ENCODE data around the gene ZCRB1.
"Not testable (repeated sequence)": the region's sequence is repeated elsewhere in the genome, so short reads cannot be mapped to it uniquely, and the experiment has no call there.

ZCRB1 gene

GRCh38 chr12:42338280-42338679 lies 12.4 kb upstream of the ZCRB1 start:
- Histone ChIP-seq H2BK5ac (ENCODE audit: low read length) (no peak overlapping the region), H3K27me3 (ENCODE audit: insufficient read depth, low read length, poor library complexity) (no peaks in the 10 kb centered on the region), H3K56ac (ENCODE audit: low read length) (no peak overlapping the region), H2BK15ac (replicated peaks; ENCODE audit: low read depth) (no peak overlapping the region), H3K27ac (ENCODE audit: low read depth, low read length) (no peak overlapping the region), H3K4ac (ENCODE audit: low read depth, low read length) (no peak overlapping the region), H2AK5ac (ENCODE audit: low read length) (no peak overlapping the region), H3K9ac (ENCODE audit: low read length) (no peak overlapping the region), H3K4me2 (ENCODE audit: low read length) (no peak overlapping the region), H4K5ac (ENCODE audit: low read length) (no peak overlapping the region), H3K18ac (ENCODE audit: low read length) (no peak overlapping the region), H3K79me2 (ENCODE audit: control insufficient read depth, insufficient read depth, low read length) (peaks cover 12% of the 10 kb centered on the region), H3K4me3 (ENCODE audit: low read length) (no peak overlapping the region), H2BK120ac (ENCODE audit: low read depth, low read length) (no peak overlapping the region), H3K36me3 (ENCODE audit: control insufficient read depth, insufficient read depth, low read length) (no peaks in the 10 kb centered on the region), H3K23ac (ENCODE audit: low read length) (no peak overlapping the region), H4K8ac (ENCODE audit: low read depth, low read length) (no peak overlapping the region), H3K4me1 (ENCODE audit: control insufficient read depth, low read depth, low read length) (no peaks in the 10 kb centered on the region), H3K79me1 (ENCODE audit: low read length) (peaks cover 9% of the 10 kb centered on the region)
- no peak for DNase-seq
- 100% methylated on average over 1 of the region's 2 CpGs for WGBS (ENCODE audit: extremely low coverage, insufficient coverage, low lambda C conversion rate)

GRCh38 chr12:42336286-42336685 lies 10.4 kb upstream of the ZCRB1 start:
- Histone ChIP-seq H2AK5ac (ENCODE audit: low read length) (no peak overlapping the region), H3K4me1 (ENCODE audit: control insufficient read depth, low read depth, low read length) (no peaks in the 10 kb centered on the region), H2BK5ac (ENCODE audit: low read length) (no peak overlapping the region), H3K23ac (ENCODE audit: low read length) (no peak overlapping the region), H3K79me1 (ENCODE audit: low read length) (peaks cover 7% of the 10 kb centered on the region), H3K36me3 (ENCODE audit: control insufficient read depth, insufficient read depth, low read length) (no peaks in the 10 kb centered on the region), H3K27me3 (ENCODE audit: insufficient read depth, low read length, poor library complexity) (no peaks in the 10 kb centered on the region), H3K56ac (ENCODE audit: low read length) (no peak overlapping the region), H2BK15ac (replicated peaks; ENCODE audit: low read depth) (no peak overlapping the region), H3K4me3 (ENCODE audit: low read length) (no peak overlapping the region), H3K4ac (ENCODE audit: low read depth, low read length) (no peak overlapping the region), H4K5ac (ENCODE audit: low read length) (no peak overlapping the region), H3K4me2 (ENCODE audit: low read length) (no peak overlapping the region), H3K18ac (ENCODE audit: low read length) (no peak overlapping the region), H3K9ac (ENCODE audit: low read length) (no peak overlapping the region), H3K27ac (ENCODE audit: low read depth, low read length) (no peak overlapping the region), H3K79me2 (ENCODE audit: control insufficient read depth, insufficient read depth, low read length) (peaks cover 23% of the 10 kb centered on the region), H2BK120ac (ENCODE audit: low read depth, low read length) (no peak overlapping the region), H4K8ac (ENCODE audit: low read depth, low read length) (no peak overlapping the region)
- no peak for DNase-seq
- WGBS (ENCODE audit: extremely low coverage, insufficient coverage, low lambda C conversion rate) = no CpG with 5 or more reads among the region's 1 CpG

GRCh38 chr12:42332301-42333285 lies 6.7 kb upstream of the ZCRB1 start:
- no peak overlapping the region for H3K56ac ChIP-seq (ENCODE audit: low read length)
- no peak overlapping the region for H3K4me3 ChIP-seq (ENCODE audit: low read length)
- H2AK5ac ChIP-seq (ENCODE audit: low read length) = no peak overlapping the region
- H3K23ac ChIP-seq (ENCODE audit: low read length) = no peak overlapping the region
- H3K4me2 ChIP-seq (ENCODE audit: low read length) = no peak overlapping the region
- no peak overlapping the region for H2BK120ac ChIP-seq (ENCODE audit: low read depth, low read length)
- H3K79me1 ChIP-seq (ENCODE audit: low read length) = peaks cover 5% of the 10 kb centered on the region
- H3K27me3 ChIP-seq (ENCODE audit: insufficient read depth, low read length, poor library complexity) = no peaks in the 10 kb centered on the region
- peaks cover 42% of the 10 kb centered on the region for H3K79me2 ChIP-seq (ENCODE audit: control insufficient read depth, insufficient read depth, low read length)
- peaks cover 1% of the 10 kb centered on the region for H3K4me1 ChIP-seq (ENCODE audit: control insufficient read depth, low read depth, low read length)
- H4K8ac ChIP-seq (ENCODE audit: low read depth, low read length) = no peak overlapping the region
- H3K18ac ChIP-seq (ENCODE audit: low read length) = no peak overlapping the region
- no peak overlapping the region for H2BK15ac ChIP-seq (replicated peaks; ENCODE audit: low read depth)
- no peak overlapping the region for H4K5ac ChIP-seq (ENCODE audit: low read length)
- H3K36me3 ChIP-seq (ENCODE audit: control insufficient read depth, insufficient read depth, low read length) = no peaks in the 10 kb centered on the region
- no peak overlapping the region for H3K4ac ChIP-seq (ENCODE audit: low read depth, low read length)
- no peak overlapping the region for H3K27ac ChIP-seq (ENCODE audit: low read depth, low read length)
- H3K9ac ChIP-seq (ENCODE audit: low read length) = no peak overlapping the region
- peak; percentile 12 for DNase-seq
- WGBS (ENCODE audit: extremely low coverage, insufficient coverage, low lambda C conversion rate) = no CpG with 5 or more reads among the region's 4 CpGs
- H2BK5ac ChIP-seq (ENCODE audit: low read length) = no peak overlapping the region

GRCh38 chr12:42330097-42330496 lies 4.2 kb upstream of the ZCRB1 start:
- H4K8ac ChIP-seq (ENCODE audit: low read depth, low read length); H2BK5ac ChIP-seq (ENCODE audit: low read length); H3K36me3 ChIP-seq (ENCODE audit: control insufficient read depth, insufficient read depth, low read length); H3K23ac ChIP-seq (ENCODE audit: low read length); H3K27ac ChIP-seq (ENCODE audit: low read depth, low read length); H3K4ac ChIP-seq (ENCODE audit: low read depth, low read length); H3K56ac ChIP-seq (ENCODE audit: low read length); H3K4me2 ChIP-seq (ENCODE audit: low read length); H2AK5ac ChIP-seq (ENCODE audit: low read length); H3K27me3 ChIP-seq (ENCODE audit: insufficient read depth, low read length, poor library complexity); H2BK120ac ChIP-seq (ENCODE audit: low read depth, low read length); H4K5ac ChIP-seq (ENCODE audit: low read length); H3K4me1 ChIP-seq (ENCODE audit: control insufficient read depth, low read depth, low read length); H3K9ac ChIP-seq (ENCODE audit: low read length); DNase-seq; H2BK15ac ChIP-seq (replicated peaks; ENCODE audit: low read depth); H3K4me3 ChIP-seq (ENCODE audit: low read length); H3K18ac ChIP-seq (ENCODE audit: low read length): not testable (repeated sequence)
- WGBS (ENCODE audit: extremely low coverage, insufficient coverage, low lambda C conversion rate) = no CpG with 5 or more reads among the region's 11 CpGs
- Histone ChIP-seq H3K79me2 (ENCODE audit: control insufficient read depth, insufficient read depth, low read length) (peaks cover 57% of the 10 kb centered on the region), H3K79me1 (ENCODE audit: low read length) (peaks cover 10% of the 10 kb centered on the region)

GRCh38 chr12:42327227-42327590 lies 1.3 kb upstream of the ZCRB1 start:
- WGBS (ENCODE audit: extremely low coverage, insufficient coverage, low lambda C conversion rate) = no CpG with 5 or more reads among the region's 2 CpGs
- Histone ChIP-seq H4K5ac (ENCODE audit: low read length) (no peak overlapping the region), H3K18ac (ENCODE audit: low read length) (no peak overlapping the region), H3K79me1 (ENCODE audit: low read length) (peaks cover 10% of the 10 kb centered on the region), H3K4me1 (ENCODE audit: control insufficient read depth, low read depth, low read length) (peaks cover 6% of the 10 kb centered on the region), H3K27ac (ENCODE audit: low read depth, low read length) (no peak overlapping the region), H4K8ac (ENCODE audit: low read depth, low read length) (no peak overlapping the region), H3K4me2 (ENCODE audit: low read length) (peak overlapping the region; percentile 90), H3K36me3 (ENCODE audit: control insufficient read depth, insufficient read depth, low read length) (no peaks in the 10 kb centered on the region), H3K4ac (ENCODE audit: low read depth, low read length) (no peak overlapping the region), H2AK5ac (ENCODE audit: low read length) (no peak overlapping the region), H3K9ac (ENCODE audit: low read length) (peak overlapping the region; percentile 87), H3K23ac (ENCODE audit: low read length) (no peak overlapping the region), H3K27me3 (ENCODE audit: insufficient read depth, low read length, poor library complexity) (no peaks in the 10 kb centered on the region), H3K56ac (ENCODE audit: low read length) (peak overlapping the region; percentile 87), H3K4me3 (ENCODE audit: low read length) (no peak overlapping the region), H3K79me2 (ENCODE audit: control insufficient read depth, insufficient read depth, low read length) (peaks cover 49% of the 10 kb centered on the region), H2BK15ac (replicated peaks; ENCODE audit: low read depth) (no peak overlapping the region), H2BK120ac (ENCODE audit: low read depth, low read length) (no peak overlapping the region), H2BK5ac (ENCODE audit: low read length) (no peak overlapping the region)
- DNase-seq = no peak

Measured in mesendoderm (in vitro differentiated cells).